ENCODE data around the gene P2RX3. TPM values are rescaled to one million over a fixed set of nuclear protein-coding genes. Genes with fewer than 3 reads are reported as not detected.

The P2RX3 gene
- total RNA-seq, 1 donor from 2014 or later: 0.23 TPM

GRCh38 chr11:57313071-57313787 is 24.9 kb upstream of the P2RX3 start:
- no peak for TF ChIP-seq CTCF (IDR thresholded peaks at IDR 0.05; ENCODE audit: unreplicated experiment)
- Mint-ChIP-seq H3K36me3 (ENCODE audit: low read depth, unreplicated experiment) (peaks cover 42% of the 10 kb centered on the region), H3K4me1 (ENCODE audit: unreplicated experiment) (peaks cover 23% of the 10 kb centered on the region), H3K4me3 (ENCODE audit: unreplicated experiment) (no peak overlapping the region), H3K27ac (ENCODE audit: unreplicated experiment) (no peak overlapping the region), H3K9me3 (ENCODE audit: unreplicated experiment) (no peaks in the 10 kb centered on the region), H3K27me3 (ENCODE audit: unreplicated experiment) (peaks cover 6% of the 10 kb centered on the region)
- DNase-seq (ENCODE audit: low spot score): no peak

DNA sequence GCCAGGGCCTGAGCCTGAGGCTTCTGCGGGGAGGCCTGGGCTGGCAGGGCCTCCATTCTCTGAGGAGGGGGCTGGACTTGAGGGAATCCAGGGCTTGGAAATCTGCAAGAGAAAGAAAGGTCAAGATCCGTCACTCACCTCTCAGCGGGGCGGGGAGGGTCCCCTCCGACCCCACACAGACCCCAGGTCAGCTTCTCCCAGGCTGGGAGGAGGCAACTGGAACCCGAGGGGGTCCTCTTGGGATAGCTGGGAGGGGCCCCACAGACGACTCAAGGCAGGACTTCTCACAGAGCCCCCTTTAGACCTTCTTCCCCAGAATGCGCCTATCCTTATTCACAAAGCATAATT is 24.4 kb upstream of the P2RX3 start:
- H3K27ac Mint-ChIP-seq (ENCODE audit: unreplicated experiment): no peak overlapping the region
- H3K9me3 Mint-ChIP-seq (ENCODE audit: unreplicated experiment): no peaks in the 10 kb centered on the region
- peaks cover 21% of the 10 kb centered on the region for H3K4me1 Mint-ChIP-seq (ENCODE audit: unreplicated experiment)

GRCh38 chr11:57314221-57314973 is 23.8 kb upstream of the P2RX3 start:
- Mint-ChIP-seq H3K36me3 (ENCODE audit: low read depth, unreplicated experiment) (peaks cover 37% of the 10 kb centered on the region), H3K4me1 (ENCODE audit: unreplicated experiment) (peaks cover 20% of the 10 kb centered on the region), H3K27me3 (ENCODE audit: unreplicated experiment) (peaks cover 5% of the 10 kb centered on the region), H3K27ac (ENCODE audit: unreplicated experiment) (no peak overlapping the region), H3K4me3 (ENCODE audit: unreplicated experiment) (peak overlapping the region; percentile 56), H3K9me3 (ENCODE audit: unreplicated experiment) (no peaks in the 10 kb centered on the region)
- DNase-seq (ENCODE audit: low spot score): no peak
- TF ChIP-seq CTCF (IDR thresholded peaks at IDR 0.05; ENCODE audit: unreplicated experiment): no peak

More for the DNA sequence above, 24.4 kb upstream of the P2RX3 start:
- DNase-seq (ENCODE audit: low spot score): no peak
- Mint-ChIP-seq H3K27me3 (ENCODE audit: unreplicated experiment) (peaks cover 5% of the 10 kb centered on the region), H3K4me3 (ENCODE audit: unreplicated experiment) (peak overlapping the region; percentile 56), H3K36me3 (ENCODE audit: low read depth, unreplicated experiment) (peaks cover 40% of the 10 kb centered on the region)
- no peak for TF ChIP-seq CTCF (IDR thresholded peaks at IDR 0.05; ENCODE audit: unreplicated experiment)

GRCh38 chr11:57315491-57315890 is 22.7 kb upstream of the P2RX3 start:
- Mint-ChIP-seq H3K4me1 (ENCODE audit: unreplicated experiment) (peaks cover 17% of the 10 kb centered on the region), H3K4me3 (ENCODE audit: unreplicated experiment) (no peak overlapping the region), H3K27me3 (ENCODE audit: unreplicated experiment) (peaks cover 2% of the 10 kb centered on the region), H3K9me3 (ENCODE audit: unreplicated experiment) (no peaks in the 10 kb centered on the region), H3K36me3 (ENCODE audit: low read depth, unreplicated experiment) (peaks cover 27% of the 10 kb centered on the region), H3K27ac (ENCODE audit: unreplicated experiment) (no peak overlapping the region)
- peak; percentile 48 for DNase-seq (ENCODE audit: low spot score)
- no peak for TF ChIP-seq CTCF (IDR thresholded peaks at IDR 0.05; ENCODE audit: unreplicated experiment)

DNA sequence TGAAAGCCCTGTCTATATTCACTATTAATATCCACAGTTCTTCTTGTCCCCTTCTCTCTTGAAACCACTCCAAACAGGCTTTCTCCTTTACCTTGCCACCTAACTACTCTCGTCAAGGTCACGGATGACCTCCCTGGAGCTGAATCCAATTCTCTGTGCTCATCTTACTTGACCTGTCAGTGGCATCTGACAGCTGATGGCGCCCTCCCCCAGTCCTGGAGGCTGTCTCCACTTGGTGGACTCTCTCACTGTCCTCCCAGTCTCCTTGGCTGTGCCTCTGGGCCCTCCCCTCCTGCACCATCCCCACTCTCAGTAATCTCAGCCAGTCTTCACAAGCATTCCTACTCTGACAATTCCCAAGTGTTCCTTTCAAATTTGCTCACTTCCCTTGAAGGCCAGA is 22.1 kb upstream of the P2RX3 start:
- no peaks in the 10 kb centered on the region for H3K9me3 Mint-ChIP-seq (ENCODE audit: unreplicated experiment)
- H3K4me1 Mint-ChIP-seq (ENCODE audit: unreplicated experiment): peaks cover 18% of the 10 kb centered on the region
- H3K36me3 Mint-ChIP-seq (ENCODE audit: low read depth, unreplicated experiment): peaks cover 29% of the 10 kb centered on the region
- no peak overlapping the region for H3K27ac Mint-ChIP-seq (ENCODE audit: unreplicated experiment)
- DNase-seq (ENCODE audit: low spot score): no peak
- H3K27me3 Mint-ChIP-seq (ENCODE audit: unreplicated experiment): peaks cover 2% of the 10 kb centered on the region
- H3K4me3 Mint-ChIP-seq (ENCODE audit: unreplicated experiment): no peak overlapping the region
- TF ChIP-seq CTCF (IDR thresholded peaks at IDR 0.05; ENCODE audit: unreplicated experiment): no peak
